Neural cell (in vitro differentiated cells): ENCODE measurements around the gene KCNK2. TPM values are rescaled to one million over a fixed set of nuclear protein-coding genes. Genes with fewer than 3 reads are reported as not detected.

Source experiments
- H2AFZ ChIP-seq: fragments of 200-600, 300-800 bp; sonication (generic), shearing (Covaris generic); 2 replicates; pipeline ENCODE4 v1.6.0; 2014; ENCODE audit warnings: low read depth, mild to moderate bottlenecking, antibody characterized with exemption, low read length, moderate library complexity
- H3F3A ChIP-seq: fragments of 200-600 bp; shearing (Covaris generic); 2 replicates; pipeline ENCODE4 v1.6.1; 2016; ENCODE audit warnings: mild to moderate bottlenecking, moderate library complexity, mixed read lengths, antibody characterized with exemption, low read length; ENCODE audit not compliant: insufficient read depth, poor library complexity, severe bottlenecking
- H3K27ac ChIP-seq: fragments of 200-600, 300-800 bp; sonication (generic), shearing (Covaris generic); 2 replicates; pipeline ENCODE4 v1.5.1; 2014; ENCODE audit warnings: mild to moderate bottlenecking, low read length, moderate library complexity
- H3K27me3 ChIP-seq: fragments of 300-800, 200-600 bp; sonication (generic), shearing (Covaris generic); 2 replicates; pipeline ENCODE4 v1.6.0; 2014; ENCODE audit warnings: mild to moderate bottlenecking, low read depth, low read length, moderate library complexity; ENCODE audit not compliant: insufficient read depth
- H3K36me3 ChIP-seq: fragments of 300-800, 200-600 bp; sonication (generic), shearing (Covaris generic); 2 replicates; pipeline ENCODE4 v1.5.1; 2014; ENCODE audit warnings: mild to moderate bottlenecking, antibody characterized with exemption, low read length, moderate library complexity; ENCODE audit not compliant: insufficient read depth
- H3K4me2 ChIP-seq: fragments of 300-800, 200-600 bp; sonication (generic), shearing (Covaris generic); 2 replicates; pipeline ENCODE4 v1.6.0; 2014; ENCODE audit warnings: mild to moderate bottlenecking, low read length
- H3K4me3 ChIP-seq: fragments of 300-800, 200-600 bp; sonication (generic), shearing (Covaris generic); 2 replicates; pipeline ENCODE4 v1.5.1; 2014; ENCODE audit warnings: mild to moderate bottlenecking, low read length, moderate library complexity
- H3K79me2 ChIP-seq: fragments of 200-600 bp; shearing (Covaris generic); replicated peaks from 2 replicates; pipeline ENCODE4 v1.6.0; 2014; ENCODE audit warnings: mild to moderate bottlenecking, low read length, moderate library complexity; ENCODE audit not compliant: insufficient read depth
- H3K9ac ChIP-seq: fragments of 300-800, 200-600 bp; sonication (generic), shearing (Covaris generic); 2 replicates; pipeline ENCODE4 v1.6.1; 2016; ENCODE audit warnings: mild to moderate bottlenecking, low read length, mixed read lengths
- H3K9me2 ChIP-seq: fragments of 200-600 bp; shearing (Covaris generic); 2 replicates; pipeline ENCODE4 v1.6.1; 2016; ENCODE audit warnings: mild to moderate bottlenecking, low read length, mixed read lengths; ENCODE audit not compliant: insufficient read depth
- H3K9me3 ChIP-seq: fragments of 200-600, 300-800 bp; sonication (generic), shearing (Covaris generic); 2 replicates; pipeline ENCODE4 v1.6.1; 2016; ENCODE audit warnings: mild to moderate bottlenecking, mixed run types, low read length, moderate library complexity, mixed read lengths
- H4K20me1 ChIP-seq: fragments of 200-600 bp; shearing (Covaris generic); 2 replicates; pipeline ENCODE4 v1.6.1; 2016; ENCODE audit warnings: mild to moderate bottlenecking, mixed run types; ENCODE audit not compliant: insufficient read depth
- EP300 ChIP-seq: fragments of 450-650 bp; conservative IDR thresholded peaks from 2 replicates; pipeline ENCODE4 v1.6.1; 2014; ENCODE audit warnings: antibody characterized with exemption, mild to moderate bottlenecking, moderate library complexity; ENCODE audit not compliant: poor library complexity, severe bottlenecking
- EZH2 ChIP-seq: fragments of 200-600, 300-800 bp; shearing (Covaris generic), sonication (generic); IDR thresholded peaks from 2 replicates; pipeline ENCODE4 v1.6.1; 2014; ENCODE audit warnings: antibody characterized with exemption, low read length, borderline replicate concordance, mild to moderate bottlenecking; ENCODE audit not compliant: insufficient read depth, poor library complexity, severe bottlenecking
- MXI1 ChIP-seq: fragments of 450-650 bp; conservative IDR thresholded peaks from 2 replicates; pipeline ENCODE4 v1.6.1; 2014; ENCODE audit warnings: antibody characterized with exemption, mild to moderate bottlenecking; ENCODE audit not compliant: poor library complexity, severe bottlenecking
- POLR2AphosphoS5 ChIP-seq: IDR thresholded peaks from 2 replicates; pipeline ENCODE4 v1.6.1; 2012
- RAD21 ChIP-seq: fragments of 450-650 bp; conservative IDR thresholded peaks from 2 replicates; pipeline ENCODE4 v1.6.1; 2014; ENCODE audit warnings: antibody characterized with exemption, mild to moderate bottlenecking, moderate library complexity
- SMC3 ChIP-seq: fragments of 450-650 bp; conservative IDR thresholded peaks from 2 replicates; pipeline ENCODE4 v1.6.1; 2014; ENCODE audit warnings: antibody characterized with exemption, mild to moderate bottlenecking, moderate library complexity; ENCODE audit not compliant: poor library complexity
- TAF1 ChIP-seq: IDR thresholded peaks from 2 replicates; pipeline ENCODE4 v1.6.1; 2012; ENCODE audit warnings: low read depth
- polyA plus RNA-seq: library from polyadenylated mRNA; depleted of rRNA; stranded (reverse); fragments of >200 nt; gene quantifications from 2 replicates; pipeline ENCODE4 v1.2.3, GENCODE V29; 2014
- TF ChIP-seq, protein P1 (sequence below): IDR thresholded peaks from 2 replicates; pipeline ENCODE4 v1.6.1; 2012; ENCODE audit warnings: borderline replicate concordance
- TF ChIP-seq, protein P2 (sequence below): fragments of 450-650 bp; IDR thresholded peaks from 2 replicates; pipeline ENCODE4 v1.5.1; 2014; ENCODE audit warnings: antibody characterized with exemption, mild to moderate bottlenecking, moderate library complexity; ENCODE audit not compliant: poor library complexity, severe bottlenecking

The KCNK2 gene
- polyA plus RNA-seq, 1 donor from 2014 or later, result 6.8 TPM

GRCh38 chr1:215113776-215114153 lies 31.2 kb downstream of the KCNK2 start:
- Histone ChIP-seq H3F3A (no peaks in the 10 kb centered on the region), H3K9me2 (no peaks in the 10 kb centered on the region), H3K4me2 (no peak overlapping the region), H3K27me3 (no peaks in the 10 kb centered on the region), H3K79me2 (no peaks in the 10 kb centered on the region), H3K9ac (no peak overlapping the region), H3K4me3 (no peak overlapping the region), H4K20me1 (no peaks in the 10 kb centered on the region), H3K9me3 (no peaks in the 10 kb centered on the region), H3K36me3 (no peaks in the 10 kb centered on the region), H2AFZ (no peak overlapping the region), H3K27ac (no peak overlapping the region)
- TF ChIP-seq, protein P1, sequence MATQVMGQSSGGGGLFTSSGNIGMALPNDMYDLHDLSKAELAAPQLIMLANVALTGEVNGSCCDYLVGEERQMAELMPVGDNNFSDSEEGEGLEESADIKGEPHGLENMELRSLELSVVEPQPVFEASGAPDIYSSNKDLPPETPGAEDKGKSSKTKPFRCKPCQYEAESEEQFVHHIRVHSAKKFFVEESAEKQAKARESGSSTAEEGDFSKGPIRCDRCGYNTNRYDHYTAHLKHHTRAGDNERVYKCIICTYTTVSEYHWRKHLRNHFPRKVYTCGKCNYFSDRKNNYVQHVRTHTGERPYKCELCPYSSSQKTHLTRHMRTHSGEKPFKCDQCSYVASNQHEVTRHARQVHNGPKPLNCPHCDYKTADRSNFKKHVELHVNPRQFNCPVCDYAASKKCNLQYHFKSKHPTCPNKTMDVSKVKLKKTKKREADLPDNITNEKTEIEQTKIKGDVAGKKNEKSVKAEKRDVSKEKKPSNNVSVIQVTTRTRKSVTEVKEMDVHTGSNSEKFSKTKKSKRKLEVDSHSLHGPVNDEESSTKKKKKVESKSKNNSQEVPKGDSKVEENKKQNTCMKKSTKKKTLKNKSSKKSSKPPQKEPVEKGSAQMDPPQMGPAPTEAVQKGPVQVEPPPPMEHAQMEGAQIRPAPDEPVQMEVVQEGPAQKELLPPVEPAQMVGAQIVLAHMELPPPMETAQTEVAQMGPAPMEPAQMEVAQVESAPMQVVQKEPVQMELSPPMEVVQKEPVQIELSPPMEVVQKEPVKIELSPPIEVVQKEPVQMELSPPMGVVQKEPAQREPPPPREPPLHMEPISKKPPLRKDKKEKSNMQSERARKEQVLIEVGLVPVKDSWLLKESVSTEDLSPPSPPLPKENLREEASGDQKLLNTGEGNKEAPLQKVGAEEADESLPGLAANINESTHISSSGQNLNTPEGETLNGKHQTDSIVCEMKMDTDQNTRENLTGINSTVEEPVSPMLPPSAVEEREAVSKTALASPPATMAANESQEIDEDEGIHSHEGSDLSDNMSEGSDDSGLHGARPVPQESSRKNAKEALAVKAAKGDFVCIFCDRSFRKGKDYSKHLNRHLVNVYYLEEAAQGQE, result no peak
- TF ChIP-seq, protein P2, sequence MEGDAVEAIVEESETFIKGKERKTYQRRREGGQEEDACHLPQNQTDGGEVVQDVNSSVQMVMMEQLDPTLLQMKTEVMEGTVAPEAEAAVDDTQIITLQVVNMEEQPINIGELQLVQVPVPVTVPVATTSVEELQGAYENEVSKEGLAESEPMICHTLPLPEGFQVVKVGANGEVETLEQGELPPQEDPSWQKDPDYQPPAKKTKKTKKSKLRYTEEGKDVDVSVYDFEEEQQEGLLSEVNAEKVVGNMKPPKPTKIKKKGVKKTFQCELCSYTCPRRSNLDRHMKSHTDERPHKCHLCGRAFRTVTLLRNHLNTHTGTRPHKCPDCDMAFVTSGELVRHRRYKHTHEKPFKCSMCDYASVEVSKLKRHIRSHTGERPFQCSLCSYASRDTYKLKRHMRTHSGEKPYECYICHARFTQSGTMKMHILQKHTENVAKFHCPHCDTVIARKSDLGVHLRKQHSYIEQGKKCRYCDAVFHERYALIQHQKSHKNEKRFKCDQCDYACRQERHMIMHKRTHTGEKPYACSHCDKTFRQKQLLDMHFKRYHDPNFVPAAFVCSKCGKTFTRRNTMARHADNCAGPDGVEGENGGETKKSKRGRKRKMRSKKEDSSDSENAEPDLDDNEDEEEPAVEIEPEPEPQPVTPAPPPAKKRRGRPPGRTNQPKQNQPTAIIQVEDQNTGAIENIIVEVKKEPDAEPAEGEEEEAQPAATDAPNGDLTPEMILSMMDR, result no peak
- TF ChIP-seq EZH2, result no peak
- TF ChIP-seq SMC3, result no peak
- no peak for TF ChIP-seq MXI1
- TF ChIP-seq RAD21, result no peak
- TF ChIP-seq EP300, result no peak
- no peak for TF ChIP-seq POLR2AphosphoS5
- TF ChIP-seq TAF1, result no peak

- Histone ChIP-seq H3F3A (no peaks in the 10 kb centered on the region), H3K27ac (no peak overlapping the region), H3K4me2 (no peak overlapping the region), H3K9me2 (no peaks in the 10 kb centered on the region), H4K20me1 (no peaks in the 10 kb centered on the region), H3K36me3 (no peaks in the 10 kb centered on the region), H3K9ac (no peak overlapping the region), H3K9me3 (no peaks in the 10 kb centered on the region), H3K4me3 (no peak overlapping the region), H3K27me3 (no peaks in the 10 kb centered on the region), H2AFZ (no peak overlapping the region), H3K79me2 (no peaks in the 10 kb centered on the region)
- TF ChIP-seq EZH2, result no peak
These were observed 31.8 kb downstream of the KCNK2 start for GRCh38 chr1:215114154-215114933.
